ENCODE data around the gene A1CF. TPM values are rescaled to one million over a fixed set of nuclear protein-coding genes. Genes with fewer than 3 reads are reported as not detected.
"Not testable (repeated sequence)": the region's sequence is repeated elsewhere in the genome, so short reads cannot be mapped to it uniquely, and the experiment has no call there.

The A1CF gene
- not detected for polyA plus RNA-seq (2013, experiment 1 of 2)
- polyA plus RNA-seq (2013, experiment 2 of 2): not detected

GRCh38 chr10:50885097-50885859, at the start of gene A1CF:
Gene A1CF (minus strand): TSS chr10:50885627. CDS start chr10:50859940, 25,687 bp downstream.
- Histone ChIP-seq H3K27ac (ENCODE audit: low read depth, low read length, severe bottlenecking) (no peak within 1 kb of the TSS), H3K4me3 (ENCODE audit: extremely low read depth, insufficient read depth, low read length, poor library complexity, severe bottlenecking) (no peak within 1 kb of the TSS), H3K36me3 (ENCODE audit: control insufficient read depth, insufficient read depth, low read length) (no peaks in the 10 kb centered on the region), H3K9me3 (ENCODE audit: control insufficient read depth, low read length) (no peaks in the 10 kb centered on the region), H3K4me1 (ENCODE audit: control insufficient read depth, insufficient read depth, low read length, poor library complexity, severe bottlenecking) (no peaks in the 10 kb centered on the region)
- WGBS, 2 experiments (ENCODE audit: insufficient coverage in 2 of 2): 90% methylated on average over 5 of the region's 7 CpGs

- no peaks in the 10 kb centered on the region for H3K4me1 ChIP-seq (ENCODE audit: control insufficient read depth, insufficient read depth, low read length, poor library complexity, severe bottlenecking)
- H3K36me3 ChIP-seq (ENCODE audit: control insufficient read depth, insufficient read depth, low read length): no peaks in the 10 kb centered on the region
- H3K9me3 ChIP-seq (ENCODE audit: control insufficient read depth, low read length): no peaks in the 10 kb centered on the region
- H3K4me3 ChIP-seq (ENCODE audit: extremely low read depth, insufficient read depth, low read length, poor library complexity, severe bottlenecking): no peak overlapping the region
- 88 to 92% methylated on average over 2 of the region's 3 CpGs for WGBS, 2 experiments (ENCODE audit: insufficient coverage in 2 of 2)
- H3K27ac ChIP-seq (ENCODE audit: low read depth, low read length, severe bottlenecking): no peak overlapping the region
These were observed 46.6 kb upstream of the A1CF start for GRCh38 chr10:50931948-50932431.

- 50% methylated on average over 1 of the region's 1 CpG; no CpG with 5 or more reads in 1 of the 2 experiments for WGBS, 2 experiments (ENCODE audit: insufficient coverage in 2 of 2)
- no peaks in the 10 kb centered on the region for H3K9me3 ChIP-seq (ENCODE audit: control insufficient read depth, low read length)
- H3K4me3 ChIP-seq (ENCODE audit: extremely low read depth, insufficient read depth, low read length, poor library complexity, severe bottlenecking): no peak overlapping the region
- no peaks in the 10 kb centered on the region for H3K36me3 ChIP-seq (ENCODE audit: control insufficient read depth, insufficient read depth, low read length)
- H3K4me1 ChIP-seq (ENCODE audit: control insufficient read depth, insufficient read depth, low read length, poor library complexity, severe bottlenecking): no peaks in the 10 kb centered on the region
- H3K27ac ChIP-seq (ENCODE audit: low read depth, low read length, severe bottlenecking): no peak overlapping the region
These were observed 44.2 kb upstream of the A1CF start for GRCh38 chr10:50929670-50930069.

- Histone ChIP-seq H3K4me3 (ENCODE audit: extremely low read depth, insufficient read depth, low read length, poor library complexity, severe bottlenecking) (no peak overlapping the region), H3K36me3 (ENCODE audit: control insufficient read depth, insufficient read depth, low read length) (no peaks in the 10 kb centered on the region), H3K9me3 (ENCODE audit: control insufficient read depth, low read length) (no peaks in the 10 kb centered on the region), H3K4me1 (ENCODE audit: control insufficient read depth, insufficient read depth, low read length, poor library complexity, severe bottlenecking) (no peaks in the 10 kb centered on the region), H3K27ac (ENCODE audit: low read depth, low read length, severe bottlenecking) (no peak overlapping the region)
- 83 to 100% methylated on average over 1 of the region's 2 CpGs for WGBS, 2 experiments (ENCODE audit: insufficient coverage in 2 of 2)
These were observed 42.7 kb upstream of the A1CF start for GRCh38 chr10:50928190-50928552.

GRCh38 chr10:50927522-50928189, 42.2 kb upstream of the A1CF start:
- Histone ChIP-seq H3K4me3 (ENCODE audit: extremely low read depth, insufficient read depth, low read length, poor library complexity, severe bottlenecking) (no peak overlapping the region), H3K9me3 (ENCODE audit: control insufficient read depth, low read length) (no peaks in the 10 kb centered on the region), H3K27ac (ENCODE audit: low read depth, low read length, severe bottlenecking) (no peak overlapping the region), H3K4me1 (ENCODE audit: control insufficient read depth, insufficient read depth, low read length, poor library complexity, severe bottlenecking) (no peaks in the 10 kb centered on the region), H3K36me3 (ENCODE audit: control insufficient read depth, insufficient read depth, low read length) (no peaks in the 10 kb centered on the region)
- 80 to 100% methylated on average over 1 of the region's 2 CpGs for WGBS, 2 experiments (ENCODE audit: insufficient coverage in 2 of 2)

GRCh38 chr10:50923471-50923870, 38.0 kb upstream of the A1CF start:
- H3K4me3 ChIP-seq (ENCODE audit: extremely low read depth, insufficient read depth, low read length, poor library complexity, severe bottlenecking); H3K27ac ChIP-seq (ENCODE audit: low read depth, low read length, severe bottlenecking): not testable (repeated sequence)
- WGBS, 2 experiments (ENCODE audit: insufficient coverage in 2 of 2): 17 to 40% methylated on average over 1 of the region's 1 CpG

GRCh38 chr10:50919010-50919409, 33.6 kb upstream of the A1CF start:
- no peak overlapping the region for H3K27ac ChIP-seq (ENCODE audit: low read depth, low read length, severe bottlenecking)
- H3K4me1 ChIP-seq (ENCODE audit: control insufficient read depth, insufficient read depth, low read length, poor library complexity, severe bottlenecking): no peaks in the 10 kb centered on the region
- no peaks in the 10 kb centered on the region for H3K36me3 ChIP-seq (ENCODE audit: control insufficient read depth, insufficient read depth, low read length)
- no peaks in the 10 kb centered on the region for H3K9me3 ChIP-seq (ENCODE audit: control insufficient read depth, low read length)
- 100% methylated on average over 2 of the region's 3 CpGs; no CpG with 5 or more reads in 1 of the 2 experiments for WGBS, 2 experiments (ENCODE audit: insufficient coverage in 2 of 2)
- no peak overlapping the region for H3K4me3 ChIP-seq (ENCODE audit: extremely low read depth, insufficient read depth, low read length, poor library complexity, severe bottlenecking)

More at GRCh38 chr10:50923471-50923870, 38.0 kb upstream of the A1CF start:
- not testable (repeated sequence) for H3K4me1 ChIP-seq (ENCODE audit: control insufficient read depth, insufficient read depth, low read length, poor library complexity, severe bottlenecking); H3K36me3 ChIP-seq (ENCODE audit: control insufficient read depth, insufficient read depth, low read length); H3K9me3 ChIP-seq (ENCODE audit: control insufficient read depth, low read length)

- H3K4me1 ChIP-seq (ENCODE audit: control insufficient read depth, insufficient read depth, low read length, poor library complexity, severe bottlenecking): no peaks in the 10 kb centered on the region
- no peak overlapping the region for H3K4me3 ChIP-seq (ENCODE audit: extremely low read depth, insufficient read depth, low read length, poor library complexity, severe bottlenecking)
- H3K36me3 ChIP-seq (ENCODE audit: control insufficient read depth, insufficient read depth, low read length): no peaks in the 10 kb centered on the region
- H3K27ac ChIP-seq (ENCODE audit: low read depth, low read length, severe bottlenecking): no peak overlapping the region
- H3K9me3 ChIP-seq (ENCODE audit: control insufficient read depth, low read length): no peaks in the 10 kb centered on the region
These were observed 33.1 kb upstream of the A1CF start for GRCh38 chr10:50918529-50918928.

- Histone ChIP-seq H3K36me3 (ENCODE audit: control insufficient read depth, insufficient read depth, low read length) (no peaks in the 10 kb centered on the region), H3K4me3 (ENCODE audit: extremely low read depth, insufficient read depth, low read length, poor library complexity, severe bottlenecking) (no peak overlapping the region), H3K4me1 (ENCODE audit: control insufficient read depth, insufficient read depth, low read length, poor library complexity, severe bottlenecking) (no peaks in the 10 kb centered on the region), H3K27ac (ENCODE audit: low read depth, low read length, severe bottlenecking) (no peak overlapping the region), H3K9me3 (ENCODE audit: control insufficient read depth, low read length) (no peaks in the 10 kb centered on the region)
These were observed 32.1 kb upstream of the A1CF start for GRCh38 chr10:50917486-50917885.

GRCh38 chr10:50909334-50910014, 24.0 kb upstream of the A1CF start:
- whole genome bisulfite sequencing, 2 experiments (ENCODE audit: insufficient coverage in 2 of 2): 84 to 95% methylated on average over 4 to 5 of the region's 7 CpGs
- H3K4me1 ChIP-seq (ENCODE audit: control insufficient read depth, insufficient read depth, low read length, poor library complexity, severe bottlenecking): no peaks in the 10 kb centered on the region
- H3K36me3 ChIP-seq (ENCODE audit: control insufficient read depth, insufficient read depth, low read length): no peaks in the 10 kb centered on the region
- no peak overlapping the region for H3K4me3 ChIP-seq (ENCODE audit: extremely low read depth, insufficient read depth, low read length, poor library complexity, severe bottlenecking)
- H3K9me3 ChIP-seq (ENCODE audit: control insufficient read depth, low read length): no peaks in the 10 kb centered on the region
- H3K27ac ChIP-seq (ENCODE audit: low read depth, low read length, severe bottlenecking): no peak overlapping the region

Measured in mesodermal cell (in vitro differentiated cells).